Frontal cortex (tissue), 4 donors: ENCODE results near the gene AHNAK2. TPM values are rescaled to one million over a fixed set of nuclear protein-coding genes. Genes with fewer than 3 reads are reported as not detected.
"Not testable (repeated sequence)": the region's sequence is repeated elsewhere in the genome, so short reads cannot be mapped to it uniquely, and the experiment has no call there.

Experiments
- DNase-seq, 2 donors: peaks; one replicate each; pipeline ENCODE4 v3.0.0; 2012; ENCODE audit warnings: low spot score in 2 of 2
- FAIRE-seq: peaks from 2 replicates; lab custom pipeline; 2012; peaks lifted over from hg19 to GRCh38; lab: Jason Lieb, UNC
- total RNA-seq: library from RNA; depleted of rRNA; stranded (reverse); fragments of >200 nt; gene quantifications from one replicate; pipeline ENCODE4 v1.2.3, GENCODE V29; 2014
- donor health status: control.
- donor health status: control.
- donor health status: control.

Gene AHNAK2
- total RNA-seq, 1 donor from 2014 or later, result 20.0 TPM

DNA sequence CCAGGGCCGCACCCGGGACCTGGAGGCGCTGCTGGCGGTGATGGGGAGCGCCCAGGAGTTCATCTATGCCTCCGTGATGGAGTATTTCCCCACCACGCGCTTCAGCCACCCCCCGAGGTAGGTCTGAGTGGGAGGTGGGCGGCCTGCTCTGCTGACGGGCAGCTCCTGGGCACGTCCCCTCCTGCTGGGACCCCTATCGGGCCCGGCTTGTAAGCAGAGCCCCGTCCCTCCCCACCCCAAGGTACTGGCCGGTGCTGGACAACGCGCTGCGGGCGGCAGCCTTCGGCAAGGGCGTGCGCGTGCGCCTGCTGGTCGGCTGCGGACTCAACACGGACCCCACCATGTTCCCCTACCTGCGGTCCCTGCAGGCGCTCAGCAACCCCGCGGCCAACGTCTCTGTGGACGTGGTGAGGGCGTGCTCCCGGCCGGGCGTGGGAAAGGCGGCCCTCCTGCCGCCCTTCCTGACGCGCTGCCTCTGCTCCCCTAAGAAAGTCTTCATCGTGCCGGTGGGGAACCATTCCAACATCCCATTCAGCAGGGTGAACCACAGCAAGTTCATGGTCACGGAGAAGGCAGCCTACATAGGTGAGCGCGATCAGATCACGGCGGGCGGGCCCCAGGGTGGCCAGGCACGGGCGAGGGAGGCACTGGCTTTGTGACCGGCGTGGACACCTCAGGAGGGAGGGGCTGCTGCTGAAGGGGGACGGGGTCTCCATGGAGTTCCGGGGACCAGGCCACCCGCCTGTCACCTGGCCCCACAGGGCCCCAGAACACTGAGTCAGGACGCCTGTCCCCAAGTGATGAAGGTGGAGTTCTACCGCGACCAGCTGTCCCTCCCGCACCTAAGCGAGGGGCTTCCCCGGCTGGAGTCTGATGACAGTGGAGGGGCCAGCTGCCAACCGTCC lies 46.2 kb downstream of the AHNAK2 start:
- DNase-seq (no peak), FAIRE-seq (no peak)

- no peak for DNase-seq
- no peak for FAIRE-seq
Observed at GRCh38 chr14:104931304-104931770, 46.8 kb downstream of the AHNAK2 start.

DNA sequence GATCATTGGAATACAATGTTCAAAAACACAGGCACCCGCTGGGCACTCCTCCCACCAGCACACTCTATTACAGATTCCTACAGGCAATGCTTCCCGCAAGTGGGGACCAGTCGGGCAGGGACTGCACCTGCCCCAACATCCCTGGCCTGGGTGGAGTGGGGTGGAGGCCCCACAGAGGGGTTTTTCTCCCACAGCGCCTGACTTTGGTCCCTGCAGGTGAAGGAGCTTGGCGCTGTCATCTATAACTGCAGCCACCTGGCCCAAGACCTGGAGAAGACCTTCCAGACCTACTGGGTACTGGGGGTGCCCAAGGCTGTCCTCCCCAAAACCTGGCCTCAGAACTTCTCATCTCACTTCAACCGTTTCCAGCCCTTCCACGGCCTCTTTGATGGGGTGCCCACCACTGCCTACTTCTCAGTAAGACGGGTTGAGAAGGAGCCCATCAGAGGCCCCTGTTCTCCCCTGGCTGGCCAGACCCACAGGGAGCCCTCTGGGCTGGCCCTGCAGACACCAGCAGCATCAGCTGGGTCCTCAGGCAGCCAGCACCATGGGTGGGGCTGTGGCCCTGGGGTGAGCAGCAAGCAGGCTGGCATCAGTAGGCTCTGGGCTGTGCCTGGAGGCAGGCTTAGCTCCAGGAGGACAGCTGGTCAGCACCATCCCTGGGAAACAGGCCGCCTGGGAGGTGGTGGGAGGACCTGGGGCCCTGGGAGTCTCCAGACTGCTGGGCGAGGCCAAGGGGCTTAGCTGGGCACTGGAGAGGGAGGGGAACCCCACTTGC lies 47.5 kb downstream of the AHNAK2 start:
- DNase-seq, result no peak
- FAIRE-seq, result no peak

- no peak for FAIRE-seq
- no peak for DNase-seq
Observed at GRCh38 chr14:104929268-104930230, 48.6 kb downstream of the AHNAK2 start.

- no peak for DNase-seq
Observed at GRCh38 chr14:104928391-104929133, 49.6 kb downstream of the AHNAK2 start.

GRCh38 chr14:104927901-104928300 lies 50.3 kb downstream of the AHNAK2 start:
- FAIRE-seq (no peak), DNase-seq (no peak)

More at GRCh38 chr14:104928391-104929133, 49.6 kb downstream of the AHNAK2 start:
- no peak for FAIRE-seq

GRCh38 chr14:104927432-104927816 lies 50.8 kb downstream of the AHNAK2 start:
- FAIRE-seq, result no peak
- DNase-seq, result no peak

- FAIRE-seq (no peak), DNase-seq (no peak)
Observed at GRCh38 chr14:104926619-104927431, 51.3 kb downstream of the AHNAK2 start.

- DNase-seq (no peak), FAIRE-seq (no peak)
Observed at GRCh38 chr14:104925855-104926609, 52.1 kb downstream of the AHNAK2 start.

DNA sequence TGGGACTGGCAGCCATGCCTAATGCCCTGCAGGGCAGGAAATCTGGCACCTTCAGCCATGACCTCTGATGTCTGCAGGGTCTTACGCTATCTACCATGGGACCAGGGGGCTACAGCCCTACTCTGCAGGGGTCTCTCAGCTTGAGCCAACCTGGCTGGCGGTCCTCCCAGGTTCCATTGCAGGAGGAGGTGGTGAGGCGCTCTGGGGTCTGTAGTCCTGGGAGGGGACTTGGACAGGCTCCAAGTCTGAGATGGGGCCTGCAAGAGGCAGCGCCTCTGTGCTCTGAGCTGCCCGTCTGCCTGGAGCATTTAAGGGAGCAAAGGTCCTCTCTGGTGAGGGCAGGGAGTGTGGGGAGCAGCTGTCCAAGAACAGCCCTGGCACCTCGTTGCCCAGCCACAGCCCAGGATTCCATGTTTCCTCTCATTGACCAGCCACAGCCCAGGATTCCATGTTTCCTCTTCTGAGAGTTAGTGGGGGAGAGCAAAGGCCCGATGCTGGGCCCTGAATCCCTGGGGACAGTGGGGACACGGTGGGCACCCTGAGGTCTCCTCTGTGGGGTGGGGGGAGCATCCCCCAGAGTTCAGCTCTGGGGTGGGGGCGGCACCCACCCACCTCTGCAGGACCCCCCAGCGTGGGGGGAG lies 52.8 kb downstream of the AHNAK2 start:
- FAIRE-seq (no peak), DNase-seq (no peak)

- DNase-seq, result no peak
- FAIRE-seq, result no peak
Observed at GRCh38 chr14:104924421-104925213, 53.6 kb downstream of the AHNAK2 start, which contains the start of gene PLD4. TSS of gene PLD4 (plus strand) at chr14:104924879. CDS start at chr14:104927141, 2,262 bp downstream.

DNA sequence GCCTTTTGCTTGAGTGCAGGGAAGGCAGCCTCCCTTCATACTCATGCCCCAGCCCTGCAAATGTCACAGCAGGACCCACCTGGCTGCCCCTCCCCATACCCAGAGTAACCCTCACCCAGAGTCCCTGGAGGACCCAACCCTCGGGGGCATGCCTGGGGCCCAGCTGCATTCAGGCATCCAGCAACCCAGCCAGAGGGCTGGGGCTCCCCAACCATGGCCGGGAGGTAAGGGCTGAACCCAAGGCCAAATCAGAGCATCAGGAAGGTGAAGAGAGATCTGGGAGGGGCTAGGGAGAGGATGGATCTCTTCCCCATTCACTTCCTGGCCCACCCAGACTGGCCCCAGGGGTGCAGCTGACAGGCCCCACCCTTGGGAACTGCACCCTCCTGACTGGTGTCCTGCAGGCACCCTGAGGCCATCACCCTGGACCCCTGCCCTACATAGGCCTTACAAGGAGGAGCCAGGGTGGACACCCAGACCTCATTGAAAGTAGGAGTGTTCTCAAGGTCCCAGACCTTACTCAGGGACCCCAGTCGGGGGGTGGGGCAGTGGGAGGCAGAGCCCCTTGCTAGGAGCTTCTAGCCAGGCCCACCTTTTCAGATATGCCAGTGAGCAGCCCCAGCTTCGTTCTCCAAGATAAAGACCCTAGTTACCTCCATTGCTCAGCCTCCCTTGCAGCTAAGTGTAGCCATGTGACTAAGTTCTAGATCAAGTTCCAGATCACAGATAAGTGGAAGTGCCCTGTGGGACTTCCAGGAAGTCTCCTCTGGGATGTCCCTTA lies 54.3 kb downstream of the AHNAK2 start:
- DNase-seq, result no peak
- FAIRE-seq, result no peak

- FAIRE-seq (no peak), DNase-seq (no peak)
Observed at GRCh38 chr14:104919993-104920315, 58.2 kb downstream of the AHNAK2 start.

DNA sequence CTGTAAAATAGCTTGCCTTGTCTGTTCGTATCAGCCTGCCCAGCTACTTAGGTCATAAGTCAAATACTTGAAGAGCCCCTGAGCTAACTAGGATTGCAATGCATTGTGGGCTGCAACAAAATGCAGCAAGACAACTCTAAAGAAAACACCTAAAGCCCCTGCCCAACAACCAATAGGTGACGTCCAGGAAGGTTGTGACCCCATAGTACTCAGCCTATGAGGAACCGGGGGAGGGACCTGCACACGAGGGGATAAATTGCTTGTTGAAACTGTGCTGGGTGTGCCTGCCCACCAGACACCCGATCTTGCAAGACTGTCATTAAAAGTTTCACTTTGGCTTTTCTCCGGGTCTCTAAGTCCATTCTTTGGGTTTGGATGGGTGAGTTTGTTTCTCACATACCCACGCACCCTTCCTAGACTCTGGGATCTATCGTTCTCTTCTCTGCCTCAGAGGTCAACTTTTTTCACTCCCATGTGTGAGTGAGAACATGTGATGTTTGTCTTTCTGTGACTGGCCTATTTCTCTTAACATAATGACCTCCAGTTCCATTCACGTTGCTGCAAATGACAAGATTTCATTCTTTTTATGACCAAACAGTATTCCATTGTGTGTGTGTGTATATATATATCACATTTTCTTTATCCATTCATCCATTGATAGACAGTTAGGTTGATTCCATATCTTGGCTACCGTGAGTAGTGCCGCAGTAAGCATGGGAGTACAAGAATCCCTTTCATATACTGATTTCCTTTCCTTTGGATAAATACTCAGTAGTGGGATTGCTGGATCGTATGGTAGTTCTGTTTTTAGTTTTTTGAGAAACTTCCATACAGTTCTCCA lies 58.8 kb downstream of the AHNAK2 start:
- FAIRE-seq, DNase-seq: not testable (repeated sequence)

GRCh38 chr14:104917993-104918392 lies 60.2 kb downstream of the AHNAK2 start:
- no peak for FAIRE-seq

More at GRCh38 chr14:104917993-104918392, 60.2 kb downstream of the AHNAK2 start:
- DNase-seq, result no peak
